Right cardiac atrium (tissue), 5 donors: ENCODE results near the gene PODNL1. TPM values are rescaled to one million over a fixed set of nuclear protein-coding genes. Genes with fewer than 3 reads are reported as not detected.

ENCODE experiments used
- ATAC-seq, 2 donors: fragments of 200-7000 bp; cut with Tn5 transposase; one replicate each; pipeline versions ENCODE4 v1.8.0 to v1.9.1; 2020; ENCODE audit warnings: moderate library complexity in 2 of 2, mild to moderate bottlenecking in 1 of 2
- DNase-seq, 3 donors: peaks; one replicate each; pipeline ENCODE4 v3.0.0-alpha.2; 2020
- H3K27ac ChIP-seq: one replicate; pipeline ENCODE4 v1.5.1; 2013; ENCODE audit warnings: mild to moderate bottlenecking, low read length, control low read depth, moderate library complexity
- H3K27me3 ChIP-seq: one replicate; pipeline ENCODE4 v1.6.1; 2013; ENCODE audit not compliant: control insufficient read depth, insufficient read depth
- H3K4me1 ChIP-seq: one replicate; pipeline ENCODE4 v1.6.1; 2013; ENCODE audit warnings: low read length; ENCODE audit not compliant: control insufficient read depth, insufficient read depth
- H3K4me3 ChIP-seq: one replicate; pipeline ENCODE4 v1.5.1; 2013; ENCODE audit warnings: low read length, control low read depth
- H3K9me3 ChIP-seq: one replicate; pipeline ENCODE4 v1.6.1; 2013; ENCODE audit warnings: low read length; ENCODE audit not compliant: control insufficient read depth
- WGBS: extraction: QIAGEN DNeasy Blood & Tissue Kit; methylation state at CpG from one replicate; pipeline ENCODE4 v1.1.7; 2013; 5-methylcytosine and 5-hydroxymethylcytosine counted together
- intact Hi-C, 4 donors: fragments of 100-400 bp; cut with DNase I; formaldehyde crosslinking; loops; one replicate each; pipeline versions ENCODE4 v1.11.0 to v1.14.0; 2022 to 2023
- polyA plus RNA-seq: library from polyadenylated mRNA; stranded (reverse); fragments of 200-250 nt; gene quantifications from one replicate; pipeline ENCODE4 v1.2.3, GENCODE V29; 2013
- total RNA-seq, 4 donors: library from RNA; stranded (reverse); fragmentation: NEBNext Ultra II Directional; extraction: Animal tissue kit (Norgen Biotek cat#: 25700); gene quantifications; one replicate each; pipeline ENCODE4 v1.2.1, GENCODE V29; 2021
- donor health status: healthy with polysubstance abuse.
- donor health status: DM: no; HTN: yes; CAD: no.
- donor health status: DM: no; HTN: no; CAD: no.
- donor health status: DM: no; HTN: yes; CAD: no; lungs with severe emphysema.
- donor health status: DM: yes; HTN: yes; CAD: no.

PODNL1 gene
- total and polyA plus RNA-seq, 5 donors = 1.4 to 3.2 (median 2.1) TPM

GRCh38 chr19:13981988-13982501 lies 43.8 kb upstream of the PODNL1 start:
- intact Hi-C loops = no loop called here
- 94% methylated on average over 17 of the region's 17 CpGs for WGBS
- ATAC-seq = no peak
- Histone ChIP-seq H3K27me3 (no peaks in the 10 kb centered on the region), H3K4me3 (no peak overlapping the region), H3K27ac (no peak overlapping the region), H3K9me3 (no peaks in the 10 kb centered on the region), H3K4me1 (peaks cover 5% of the 10 kb centered on the region)
- DNase-seq = peak in 2 of 3 donors; percentile 17 to 59

GRCh38 chr19:13981467-13981866 lies 43.2 kb upstream of the PODNL1 start:
- H3K9me3 ChIP-seq = no peaks in the 10 kb centered on the region
- H3K27ac ChIP-seq = no peak overlapping the region
- DNase-seq = no peak
- intact Hi-C loops = no loop called here
- H3K27me3 ChIP-seq = no peaks in the 10 kb centered on the region
- no peak overlapping the region for H3K4me3 ChIP-seq
- ATAC-seq = no peak
- WGBS = 72% methylated on average over 9 of the region's 9 CpGs
- H3K4me1 ChIP-seq = peaks cover 5% of the 10 kb centered on the region

GRCh38 chr19:13981021-13981420 lies 42.8 kb upstream of the PODNL1 start:
- no peaks in the 10 kb centered on the region for H3K27me3 ChIP-seq
- DNase-seq (no peak), ATAC-seq (no peak)
- H3K4me3 ChIP-seq = no peak overlapping the region
- H3K27ac ChIP-seq = no peak overlapping the region
- peaks cover 5% of the 10 kb centered on the region for H3K4me1 ChIP-seq
- intact Hi-C loops = no loop called here
- 93% methylated on average over 5 of the region's 5 CpGs for WGBS
- H3K9me3 ChIP-seq = no peaks in the 10 kb centered on the region

- intact Hi-C loops = no loop called here
- Histone ChIP-seq H3K4me3 (no peak overlapping the region), H3K27ac (no peak overlapping the region), H3K27me3 (no peaks in the 10 kb centered on the region), H3K4me1 (peaks cover 8% of the 10 kb centered on the region), H3K9me3 (no peaks in the 10 kb centered on the region)
- ATAC-seq (no peak), DNase-seq (peak in 2 of 3 donors; percentile 19 to 65)
- WGBS = 89% methylated on average over 15 of the region's 15 CpGs
Observed at GRCh38 chr19:13980340-13980739, 42.1 kb upstream of the PODNL1 start.

- Histone ChIP-seq H3K9me3 (no peaks in the 10 kb centered on the region), H3K4me3 (no peak overlapping the region), H3K27ac (no peak overlapping the region), H3K27me3 (no peaks in the 10 kb centered on the region), H3K4me1 (peaks cover 9% of the 10 kb centered on the region)
- DNase-seq (peak in 1 of 3 donors; percentile 68), ATAC-seq (no peak)
- WGBS = 80% methylated on average over 12 of the region's 12 CpGs
- intact Hi-C loops = no loop called here
Observed at GRCh38 chr19:13979686-13980085, 41.5 kb upstream of the PODNL1 start.

- DNase-seq = peak in 2 of 3 donors; percentile 66 to 77
Observed at GRCh38 chr19:13979244-13979615, 41.0 kb upstream of the PODNL1 start.

GRCh38 chr19:13978351-13979243 lies 40.4 kb upstream of the PODNL1 start:
- Histone ChIP-seq H3K27me3 (no peaks in the 10 kb centered on the region), H3K4me3 (peak overlapping the region; percentile 62), H3K27ac (peak overlapping the region; percentile 53), H3K4me1 (peaks cover 9% of the 10 kb centered on the region), H3K9me3 (no peaks in the 10 kb centered on the region)
- 5% methylated on average over 74 of the region's 74 CpGs for WGBS
- DNase-seq = peak; percentile 89 to 96 (median 96)
- intact Hi-C loops = no loop called here
- peak; percentile 88 to 91 for ATAC-seq

More at GRCh38 chr19:13979244-13979615, 41.0 kb upstream of the PODNL1 start:
- 15% methylated on average over 12 of the region's 12 CpGs for WGBS
- no peaks in the 10 kb centered on the region for H3K27me3 ChIP-seq
- peak overlapping the region; percentile 62 for H3K4me3 ChIP-seq
- peaks cover 9% of the 10 kb centered on the region for H3K4me1 ChIP-seq
- no peaks in the 10 kb centered on the region for H3K9me3 ChIP-seq
- intact Hi-C loops = no loop called here
- no peak overlapping the region for H3K27ac ChIP-seq
- peak in 1 of 2 donors; percentile 18 for ATAC-seq

GRCh38 chr19:13977803-13978202 lies 39.6 kb upstream of the PODNL1 start:
- no peak overlapping the region for H3K4me3 ChIP-seq
- DNase-seq = peak in 2 of 3 donors; percentile 34 to 66
- peak overlapping the region; percentile 22 for H3K27ac ChIP-seq
- peaks cover 9% of the 10 kb centered on the region for H3K4me1 ChIP-seq
- WGBS = 90% methylated on average over 12 of the region's 12 CpGs
- no peak for ATAC-seq
- no peaks in the 10 kb centered on the region for H3K9me3 ChIP-seq
- intact Hi-C loops = no loop called here
- H3K27me3 ChIP-seq = no peaks in the 10 kb centered on the region

- Histone ChIP-seq H3K4me1 (peaks cover 9% of the 10 kb centered on the region), H3K27me3 (no peaks in the 10 kb centered on the region), H3K27ac (peak overlapping the region; percentile 39), H3K4me3 (no peak overlapping the region), H3K9me3 (no peaks in the 10 kb centered on the region)
- intact Hi-C loops = no loop called here
- DNase-seq = peak in 1 of 3 donors; percentile 46
- WGBS = 78% methylated on average over 12 of the region's 12 CpGs
- ATAC-seq = peak in 1 of 2 donors; percentile 5
Observed at GRCh38 chr19:13976446-13976845, 38.2 kb upstream of the PODNL1 start.

- no peaks in the 10 kb centered on the region for H3K27me3 ChIP-seq
- H3K27ac ChIP-seq = peak overlapping the region; percentile 39
- 79% methylated on average over 11 of the region's 11 CpGs for WGBS
- peak in 1 of 3 donors; percentile 22 for DNase-seq
- no peaks in the 10 kb centered on the region for H3K9me3 ChIP-seq
- no peak overlapping the region for H3K4me3 ChIP-seq
- intact Hi-C loops = no loop called here
- peaks cover 9% of the 10 kb centered on the region for H3K4me1 ChIP-seq
- peak; percentile 9 to 28 for ATAC-seq
Observed at GRCh38 chr19:13975870-13976269, 37.7 kb upstream of the PODNL1 start.

GRCh38 chr19:13974073-13974472 lies 35.9 kb upstream of the PODNL1 start:
- intact Hi-C loops = no loop called here
- Histone ChIP-seq H3K9me3 (no peaks in the 10 kb centered on the region), H3K4me1 (peaks cover 4% of the 10 kb centered on the region), H3K4me3 (no peak overlapping the region), H3K27me3 (no peaks in the 10 kb centered on the region), H3K27ac (no peak overlapping the region)
- DNase-seq = no peak
- WGBS = 67% methylated on average over 12 of the region's 12 CpGs
- ATAC-seq = no peak
